HCT116 (cell line): ENCODE measurements around the gene AKT3. TPM values are rescaled to one million over a fixed set of nuclear protein-coding genes. Genes with fewer than 3 reads are reported as not detected.

Experiments used
- ATAC-seq: fragments of 200-7000 bp; cut with Tn5 transposase; 2 replicates; pipeline ENCODE4 v1.9.1; 2020; ENCODE audit warnings: mild to moderate bottlenecking, moderate library complexity
- BruUV-seq: library from RNA; stranded (reverse); fragments of 400-500 nt; replicated peaks from 2 replicates; lab custom pipeline; 2021; lab: Mats Ljungman, UMichigan
- CTCF ChIA-PET: fragments of 300-600 bp; sonication (Branson Sonifier 250); formaldehyde crosslinking; loops from one replicate; lab custom pipeline; 2021; ENCODE audit warnings: antibody characterized with exemption; lab: Charles Lee
- POLR2A ChIA-PET: fragments of 300-600, 350-600 bp; sonication (Branson Sonifier 250); formaldehyde crosslinking; loops from one replicate; lab custom pipeline; 2021; ENCODE audit warnings: antibody characterized with exemption; lab: Charles Lee
- RAD21 ChIA-PET, 2 experiments: fragments of 300-600 bp; sonication (Branson Sonifier 250); formaldehyde crosslinking; loops; one replicate each; lab custom pipeline; 2023; ENCODE audit warnings: low total read pairs in 2 of 2; ENCODE audit not compliant: uncharacterized antibody in 2 of 2, unreplicated experiment in 2 of 2, low non-redundant PET in 1 of 2; lab: Charles Lee
- DNase-seq: peaks from one replicate; pipeline ENCODE4 v3.0.0-alpha.2; 2010; ENCODE audit warnings: low read depth, low spot score
- H2AFZ ChIP-seq: fragments of 200-600 bp; shearing (Covaris generic), sonication (generic); 2 replicates; pipeline ENCODE4 v1.6.1; 2017; ENCODE audit warnings: low read depth, mixed run types, mixed read lengths, antibody characterized with exemption, low read length; ENCODE audit not compliant: poor library complexity, severe bottlenecking
- H3K27ac ChIP-seq: 2 replicates; pipeline ENCODE4 v1.5.1; 2012; ENCODE audit warnings: low read depth, low read length
- H3K27me3 ChIP-seq: fragments of 200-600 bp; sonication (generic); 2 replicates; pipeline ENCODE4 v1.6.1; 2016; ENCODE audit warnings: mixed run types, low read length, mixed read lengths; ENCODE audit not compliant: insufficient read depth
- H3K36me3 ChIP-seq, 2 experiments: fragments of 200-500 bp in 1 of 2; fragments of 200-600 bp in 1 of 2; sonication (Bioruptor generic) in 1 of 2; sonication (generic) in 1 of 2; 2 replicates each; pipeline versions ENCODE4 v1.5.1 to v1.6.1; 2014 to 2016; ENCODE audit warnings: low read length in 2 of 2, inconsistent platforms in 1 of 2, mixed read lengths in 1 of 2, mixed run types in 1 of 2; ENCODE audit not compliant: insufficient read depth in 2 of 2, control insufficient read depth in 1 of 2
- H3K4me1 ChIP-seq, 2 experiments: fragments of 200-600 bp in 1 of 2; sonication (generic) in 1 of 2; 2 replicates each; pipeline versions ENCODE4 v1.5.1 to v1.6.1; 2012 to 2017; ENCODE audit warnings: low read length in 2 of 2, inconsistent platforms in 1 of 2, mild to moderate bottlenecking in 1 of 2, mixed read lengths in 1 of 2, mixed run types in 1 of 2, moderate library complexity in 1 of 2; ENCODE audit not compliant: insufficient read depth in 2 of 2, control insufficient read depth in 1 of 2
- H3K4me2 ChIP-seq: fragments of 200-600 bp; sonication (generic); 2 replicates; pipeline ENCODE4 v1.6.1; 2017; ENCODE audit warnings: mixed run types, low read length, mixed read lengths
- H3K4me3 ChIP-seq, 2 experiments: fragments of 200-600 bp in 1 of 2; sonication (generic) in 1 of 2; replicated peaks in 1 of 2; 2 replicates each; pipeline ENCODE4 v1.5.1; 2011 to 2016; ENCODE audit warnings: low read length in 2 of 2, control low read depth in 1 of 2, low read depth in 1 of 2, mild to moderate bottlenecking in 1 of 2, mixed read lengths in 1 of 2, mixed run types in 1 of 2
- H3K79me2 ChIP-seq: fragments of 200-600 bp; sonication (generic); 2 replicates; pipeline ENCODE4 v1.6.1; 2017; ENCODE audit warnings: mild to moderate bottlenecking, mixed run types, low read length, moderate library complexity, mixed read lengths; ENCODE audit not compliant: insufficient read depth
- H3K9ac ChIP-seq: fragments of 200-600 bp; sonication (generic); 2 replicates; pipeline ENCODE4 v1.6.1; 2016; ENCODE audit warnings: low read length, mixed read lengths
- H3K9me2 ChIP-seq: fragments of 200-600 bp; sonication (generic), shearing (Covaris generic); 2 replicates; pipeline ENCODE4 v1.6.1; 2017; ENCODE audit warnings: mixed run types, mild to moderate bottlenecking, moderate library complexity; ENCODE audit not compliant: insufficient read depth
- H3K9me3 ChIP-seq, 2 experiments: fragments of 200-500 bp in 1 of 2; fragments of 200-600 bp in 1 of 2; sonication (Bioruptor generic) in 1 of 2; sonication (generic) in 1 of 2; 2 replicates each; pipeline ENCODE4 v1.6.1; 2014 to 2017; ENCODE audit warnings: low read length in 2 of 2, mixed read lengths in 2 of 2, inconsistent platforms in 1 of 2, low read depth in 1 of 2, mild to moderate bottlenecking in 1 of 2, mixed run types in 1 of 2, moderate library complexity in 1 of 2; ENCODE audit not compliant: control insufficient read depth in 1 of 2, insufficient read depth in 1 of 2
- H4K20me1 ChIP-seq: fragments of 200-600 bp; sonication (generic), shearing (Covaris generic); 2 replicates; pipeline ENCODE4 v1.6.1; 2017; ENCODE audit warnings: mixed run types, mild to moderate bottlenecking, moderate library complexity; ENCODE audit not compliant: insufficient read depth
- EZH2phosphoT487 ChIP-seq: fragments of 200-600 bp; IDR thresholded peaks from 2 replicates; pipeline ENCODE4 v1.6.1; 2018; ENCODE audit warnings: antibody characterized with exemption, borderline replicate concordance
- FOSL1 ChIP-seq: IDR thresholded peaks from 2 replicates; pipeline ENCODE4 v1.6.1; 2012; ENCODE audit warnings: low read depth
- RAD21 ChIP-seq: IDR thresholded peaks from 2 replicates; pipeline ENCODE4 v1.6.1; 2012; ENCODE audit warnings: low read depth, mild to moderate bottlenecking
- REST ChIP-seq: IDR thresholded peaks from 2 replicates; pipeline ENCODE4 v1.6.1; 2012; ENCODE audit warnings: low read depth
- ZNF274 ChIP-seq: fragments of 200-500 bp; sonication (Bioruptor generic); IDR thresholded peaks from 2 replicates; pipeline ENCODE4 v1.6.1; 2014; ENCODE audit warnings: mild to moderate bottlenecking, low read depth, low read length, inconsistent platforms
- intact Hi-C: fragments of 100-400 bp; cut with micrococcal nuclease; formaldehyde crosslinking; loops from 2 replicates; pipeline ENCODE4 v1.10.0; 2022
- total RNA-seq: library from RNA; stranded (reverse); gene quantifications from one replicate; pipeline ENCODE4 v1.2.1, GENCODE V29; 2021; ENCODE audit not compliant: unreplicated experiment
- TF ChIP-seq, protein P1 (sequence below), 3 experiments: fragments of 200-600 bp in 1 of 3; sonication (generic) in 1 of 3; IDR thresholded peaks in 2 of 3; conservative IDR thresholded peaks in 1 of 3; 2 replicates each; pipeline ENCODE4 v1.5.1; 2012 to 2017; ENCODE audit warnings: low read depth in 2 of 3, low read length in 2 of 3, antibody characterized with exemption in 1 of 3, borderline replicate concordance in 1 of 3, control low read depth in 1 of 3, mild to moderate bottlenecking in 1 of 3, mixed read lengths in 1 of 3, mixed run types in 1 of 3, moderate library complexity in 1 of 3; ENCODE audit not compliant: insufficient read depth in 1 of 3

Gene AKT3
- total RNA-seq, 1 experiment from 2014 or later: 0.49 TPM

DNA sequence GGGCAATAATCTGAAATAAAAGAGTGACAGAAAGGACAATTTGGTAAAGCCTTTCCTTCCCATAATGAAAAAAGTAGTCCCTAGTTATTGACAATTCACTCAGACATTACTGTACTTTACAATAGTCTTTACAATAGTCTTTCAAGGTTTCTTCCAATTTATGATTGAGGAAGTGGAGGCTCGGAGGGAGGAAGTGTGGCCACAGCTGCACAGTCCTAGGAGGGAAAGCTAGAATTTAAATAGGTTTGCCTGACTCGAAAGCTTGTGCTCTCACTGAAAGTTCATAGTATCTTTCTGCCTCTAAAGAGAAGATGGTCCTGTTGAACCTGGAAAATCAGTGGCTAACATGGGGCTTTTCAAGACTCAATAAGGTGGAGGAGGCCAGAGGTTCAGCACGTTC lies 391.0 kb downstream of the AKT3 start:
- H4K20me1 ChIP-seq: no peaks in the 10 kb centered on the region
- no peak overlapping the region for H2AFZ ChIP-seq
- no peaks in the 10 kb centered on the region for H3K27me3 ChIP-seq
- TF ChIP-seq ZNF274 (no peak), RAD21 (no peak), EZH2phosphoT487 (no peak), FOSL1 (no peak), REST (no peak)
- TF ChIP-seq, protein P1, sequence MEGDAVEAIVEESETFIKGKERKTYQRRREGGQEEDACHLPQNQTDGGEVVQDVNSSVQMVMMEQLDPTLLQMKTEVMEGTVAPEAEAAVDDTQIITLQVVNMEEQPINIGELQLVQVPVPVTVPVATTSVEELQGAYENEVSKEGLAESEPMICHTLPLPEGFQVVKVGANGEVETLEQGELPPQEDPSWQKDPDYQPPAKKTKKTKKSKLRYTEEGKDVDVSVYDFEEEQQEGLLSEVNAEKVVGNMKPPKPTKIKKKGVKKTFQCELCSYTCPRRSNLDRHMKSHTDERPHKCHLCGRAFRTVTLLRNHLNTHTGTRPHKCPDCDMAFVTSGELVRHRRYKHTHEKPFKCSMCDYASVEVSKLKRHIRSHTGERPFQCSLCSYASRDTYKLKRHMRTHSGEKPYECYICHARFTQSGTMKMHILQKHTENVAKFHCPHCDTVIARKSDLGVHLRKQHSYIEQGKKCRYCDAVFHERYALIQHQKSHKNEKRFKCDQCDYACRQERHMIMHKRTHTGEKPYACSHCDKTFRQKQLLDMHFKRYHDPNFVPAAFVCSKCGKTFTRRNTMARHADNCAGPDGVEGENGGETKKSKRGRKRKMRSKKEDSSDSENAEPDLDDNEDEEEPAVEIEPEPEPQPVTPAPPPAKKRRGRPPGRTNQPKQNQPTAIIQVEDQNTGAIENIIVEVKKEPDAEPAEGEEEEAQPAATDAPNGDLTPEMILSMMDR (IDR thresholded peaks at IDR 0.05 in 2 of 3, conservative IDR thresholded peaks at IDR 0.05 in 1 of 3; ENCODE audit: borderline replicate concordance in 1 of 3, insufficient read depth in 1 of 3, low read depth in 2 of 3, low read length in 2 of 3): no peak
- H3K4me1 ChIP-seq: no peaks in the 10 kb centered on the region
- no peaks in the 10 kb centered on the region for H3K9me2 ChIP-seq
- POLR2A ChIA-PET: no interaction called here
- no TSS peak for BruUV-seq
- no peaks in the 10 kb centered on the region for H3K36me3 ChIP-seq
- H3K79me2 ChIP-seq: no peaks in the 10 kb centered on the region
- H3K9me3 ChIP-seq: no peaks in the 10 kb centered on the region
- no peak overlapping the region for H3K4me2 ChIP-seq
- CTCF ChIA-PET: no interaction called here
- ATAC-seq (no peak), DNase-seq (no peak)
- intact Hi-C loops: no loop called here
- no peak overlapping the region for H3K27ac ChIP-seq
- RAD21 ChIA-PET: no interaction called here
- no peak overlapping the region for H3K9ac ChIP-seq
- H3K4me3 ChIP-seq: no peak overlapping the region
